Renal pelvis (tissue), 4 donors: ENCODE results near the gene GDF7. TPM values are rescaled to one million over a fixed set of nuclear protein-coding genes. Genes with fewer than 3 reads are reported as not detected.

Experiments
- DNase-seq: peaks from one replicate; pipeline ENCODE4 v3.0.0-alpha.2; 2013
- polyA plus RNA-seq, 3 donors: library from polyadenylated mRNA; unstranded; fragments of 120-200 nt; gene quantifications; one replicate each; pipeline ENCODE4 v1.2.1, GENCODE V29; 2013; ENCODE audit not compliant: insufficient read length in 3 of 3

GDF7 gene
- polyA plus RNA-seq, 3 donors: 2.7 to 4.7 (median 4.1) TPM

- DNase-seq: no peak
Measured at GRCh38 chr2:20657522-20658235, 9.3 kb upstream of the GDF7 start.

- no peak for DNase-seq
Measured at GRCh38 chr2:20660506-20661420, 6.2 kb upstream of the GDF7 start.

GRCh38 chr2:20661421-20662307 lies 5.3 kb upstream of the GDF7 start:
- DNase-seq: peak; percentile 69

GRCh38 chr2:20662308-20662937 lies 4.5 kb upstream of the GDF7 start:
- no peak for DNase-seq

DNA sequence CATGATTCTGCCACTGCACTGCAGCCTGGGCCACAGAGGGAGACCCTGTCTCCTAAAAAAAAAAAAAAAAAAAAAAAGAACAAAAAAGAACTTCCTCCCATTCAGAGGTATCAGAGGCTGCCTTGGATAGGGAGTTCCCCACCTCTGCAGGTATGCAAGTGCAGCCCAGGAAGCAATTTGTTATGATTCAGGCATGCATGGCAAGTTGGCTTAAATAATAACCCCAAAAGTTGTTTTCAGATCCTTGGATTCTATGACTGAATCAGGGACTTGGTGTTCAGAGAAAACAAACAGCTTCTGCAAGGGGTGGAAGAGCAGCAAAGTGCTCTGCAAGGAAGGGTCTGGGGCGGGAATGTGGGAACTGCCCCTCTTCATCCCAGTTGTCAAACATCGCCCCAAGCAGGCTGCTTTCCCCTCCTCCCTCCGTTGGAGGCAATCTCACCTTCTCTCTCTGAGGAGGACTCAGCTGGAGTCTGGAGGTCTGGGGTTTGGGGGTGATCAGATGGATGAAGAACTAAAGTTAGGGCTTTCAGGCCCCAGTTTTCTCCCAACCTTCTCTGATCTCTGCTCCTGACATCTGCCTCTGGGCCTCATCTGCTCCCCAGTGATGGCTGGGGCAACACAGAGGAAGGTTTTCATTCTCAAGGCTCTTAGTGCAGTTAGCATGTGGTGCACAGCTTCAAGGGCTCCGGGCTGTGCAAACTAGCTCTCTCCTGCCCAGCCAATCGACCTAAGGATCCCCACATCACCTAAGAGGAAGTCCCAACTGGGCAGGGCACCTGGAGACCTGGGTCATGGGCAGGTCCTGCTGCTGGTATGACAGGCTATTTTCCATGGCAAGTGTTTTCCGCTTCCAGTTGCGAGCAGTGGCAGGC lies 3.5 kb upstream of the GDF7 start:
- DNase-seq: no peak

GRCh38 chr2:20664071-20664390 lies 2.9 kb upstream of the GDF7 start:
- DNase-seq: no peak

DNA sequence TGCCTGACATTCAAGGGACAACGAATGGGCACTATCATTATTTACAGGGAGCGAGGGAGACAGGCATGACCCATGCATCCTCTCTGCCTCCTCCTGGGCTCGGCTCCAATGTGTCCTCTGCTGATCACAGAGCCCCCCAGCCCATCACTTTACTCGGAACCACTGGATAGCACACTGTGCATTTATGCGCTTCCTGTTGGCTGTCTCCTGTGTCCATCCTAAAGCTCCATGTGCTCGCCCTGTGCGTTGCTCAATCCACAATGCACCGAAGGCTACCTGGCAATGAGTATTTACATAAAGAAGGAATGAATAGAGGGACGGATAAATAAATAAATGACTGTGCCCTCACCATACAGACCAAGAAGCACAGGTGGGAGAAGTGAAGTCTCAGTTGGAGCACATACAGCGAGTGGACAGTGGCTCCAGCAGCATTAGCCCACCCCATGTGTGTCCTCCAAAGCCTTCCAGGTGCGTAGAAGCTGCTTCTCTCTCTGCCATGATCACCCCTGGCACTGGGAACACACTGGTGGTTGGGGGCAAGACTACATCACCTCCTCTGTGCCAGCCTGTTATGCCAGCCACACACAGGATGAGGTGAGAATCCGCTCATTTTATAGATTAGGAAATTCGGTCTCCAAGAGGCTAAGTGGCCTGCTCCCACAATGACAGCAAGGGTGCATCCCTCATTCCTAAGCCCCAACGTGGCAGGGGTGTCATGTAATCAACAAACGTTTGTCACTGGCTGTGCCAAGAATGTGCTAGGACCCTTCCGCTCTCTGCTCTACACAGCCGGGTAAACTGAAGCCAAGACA lies 2.3 kb upstream of the GDF7 start:
- no peak for DNase-seq

GRCh38 chr2:20665243-20666004 lies 1.5 kb upstream of the GDF7 start:
- no peak for DNase-seq

GRCh38 chr2:20666005-20666303 lies 990 bp upstream of the GDF7 start:
- DNase-seq: no peak

DNA sequence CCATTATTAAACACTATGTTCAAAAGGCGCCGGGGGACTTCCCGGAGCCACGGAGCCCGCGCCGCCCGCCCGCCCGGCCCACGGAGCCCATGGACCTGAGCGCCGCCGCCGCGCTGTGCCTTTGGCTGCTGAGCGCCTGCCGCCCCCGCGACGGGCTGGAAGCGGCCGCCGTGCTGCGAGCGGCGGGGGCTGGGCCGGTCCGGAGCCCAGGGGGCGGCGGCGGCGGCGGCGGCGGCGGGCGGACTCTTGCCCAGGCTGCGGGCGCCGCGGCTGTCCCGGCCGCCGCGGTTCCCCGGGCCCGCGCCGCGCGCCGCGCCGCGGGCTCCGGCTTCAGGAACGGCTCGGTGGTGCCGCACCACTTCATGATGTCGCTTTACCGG lies 197 bp downstream of the GDF7 start:
- no peak for DNase-seq

DNA sequence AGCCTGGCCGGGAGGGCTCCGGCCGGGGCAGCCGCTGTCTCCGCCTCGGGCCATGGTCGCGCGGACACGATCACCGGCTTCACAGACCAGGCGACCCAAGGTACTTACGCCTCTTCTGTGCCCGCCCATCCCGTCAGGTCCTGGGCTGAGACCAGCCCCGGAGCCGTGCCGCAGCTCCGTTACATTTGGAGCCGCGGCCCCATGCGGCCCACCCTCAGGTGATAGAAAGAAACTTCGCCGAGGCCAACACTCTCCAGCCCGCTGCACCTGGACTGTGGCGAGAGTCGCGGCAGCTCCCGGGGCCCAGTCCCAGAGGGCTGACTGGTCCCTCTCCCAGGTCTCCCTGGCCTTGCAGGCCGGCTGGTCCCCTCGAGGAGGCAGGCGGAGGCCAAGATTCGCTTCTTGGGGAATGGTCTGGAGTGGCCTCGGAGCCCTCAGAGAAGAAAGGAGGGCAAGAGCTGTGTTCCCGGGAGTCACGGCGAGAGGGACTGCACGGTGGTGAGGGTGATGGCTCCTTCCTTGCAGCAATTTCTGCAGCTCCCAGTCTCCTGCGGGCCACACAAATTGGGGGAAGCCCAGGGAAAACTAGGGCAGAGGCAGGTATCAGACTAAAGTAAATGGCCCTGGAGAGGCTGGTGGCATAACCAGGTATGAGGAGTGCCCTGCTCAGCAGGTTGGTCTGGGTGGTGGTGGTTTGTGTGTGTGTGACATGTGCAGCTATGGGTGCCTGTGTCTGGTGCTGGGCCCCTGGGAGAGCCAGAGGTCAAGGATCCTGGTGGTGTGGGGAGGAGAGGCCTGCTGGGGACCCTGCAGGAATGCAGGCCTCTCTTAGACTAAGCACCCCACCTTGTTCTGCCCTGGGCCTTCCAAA lies 822 bp downstream of the GDF7 start:
- no peak for DNase-seq

DNA sequence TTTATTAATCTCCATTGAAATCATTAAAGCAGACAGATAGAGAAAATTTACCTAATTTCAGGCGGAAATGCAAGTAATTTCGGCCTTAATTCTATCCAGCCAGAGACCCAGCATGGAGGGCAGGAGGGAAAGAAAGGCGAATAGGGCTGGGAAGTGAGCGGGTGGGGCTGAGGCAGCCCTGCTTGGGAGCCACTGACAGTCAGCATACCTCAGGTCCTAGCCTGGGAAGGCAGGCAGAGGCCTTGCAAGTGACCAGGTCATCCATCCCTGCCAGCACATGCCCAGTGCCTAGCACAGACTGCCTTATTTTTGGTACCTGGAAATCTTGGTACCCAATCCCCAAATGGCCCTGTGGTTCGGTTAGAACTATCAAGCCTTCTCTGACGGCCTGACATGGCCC lies 1.5 kb downstream of the GDF7 start:
- DNase-seq: no peak

DNA sequence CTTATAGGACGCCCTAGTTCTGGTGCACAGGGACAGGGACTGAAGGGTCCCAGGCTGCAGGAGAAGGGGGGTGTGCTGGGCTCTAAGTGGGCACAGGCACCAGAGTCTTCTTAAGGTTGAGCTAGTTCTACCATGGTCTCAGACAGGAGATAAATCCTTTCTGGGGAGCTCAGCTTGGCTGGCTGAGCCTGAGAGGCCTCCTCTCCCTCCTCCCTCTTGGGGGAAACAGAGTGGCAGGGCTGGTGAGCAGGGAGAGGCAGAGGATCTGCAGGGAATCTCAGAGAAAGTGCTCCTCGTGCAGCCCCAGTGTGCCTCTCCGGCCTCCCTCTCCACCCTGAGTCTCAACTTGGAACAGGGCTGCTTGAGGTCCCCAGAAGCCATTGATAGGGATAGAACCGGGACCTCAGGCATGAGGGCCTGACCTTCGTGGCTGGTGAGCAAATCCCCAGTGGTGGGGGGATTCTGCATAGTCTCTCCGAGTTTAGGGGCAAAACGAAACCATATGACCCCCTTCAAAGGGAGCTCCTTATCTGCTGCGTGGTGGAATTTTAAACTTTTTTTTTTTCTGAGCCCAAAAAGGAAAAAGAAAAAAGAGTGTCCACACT lies 2.0 kb downstream of the GDF7 start:
- no peak for DNase-seq

DNA sequence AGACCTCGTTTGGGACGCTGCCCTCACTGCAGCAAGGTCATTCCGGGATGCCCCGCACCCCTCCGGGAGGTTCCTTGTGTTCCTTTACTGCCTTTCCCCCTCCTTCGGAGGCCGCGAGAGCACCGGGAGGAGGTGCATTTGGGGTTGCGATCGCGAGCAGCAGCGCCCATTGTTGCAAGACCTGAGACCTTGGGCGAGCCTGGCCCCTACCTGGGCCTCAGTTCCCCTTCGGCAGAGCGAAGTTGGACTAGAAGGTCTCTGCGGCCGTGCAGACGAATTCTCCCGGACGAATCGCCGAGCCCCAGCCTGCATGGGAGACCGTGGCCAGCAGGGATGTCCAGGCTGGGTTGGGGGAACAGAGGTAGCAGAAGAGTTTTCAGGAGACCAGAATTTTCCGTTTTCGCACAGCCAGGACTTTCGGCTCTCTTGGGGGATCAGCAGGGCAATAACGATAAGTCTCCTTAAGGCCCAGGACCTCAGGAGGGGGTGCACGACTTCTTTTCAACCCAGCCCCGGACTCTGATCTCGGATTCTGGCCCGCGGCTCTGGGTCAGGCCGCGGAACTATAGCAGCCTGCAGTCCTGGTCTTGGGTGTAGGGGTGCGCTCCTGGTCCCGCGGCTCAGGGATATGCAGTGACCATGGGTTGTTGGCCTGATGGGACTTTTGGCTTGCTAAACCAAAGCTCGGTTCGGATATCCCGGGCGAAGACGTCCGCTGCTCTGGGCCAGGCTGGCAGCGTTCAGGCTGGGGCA lies 2.8 kb downstream of the GDF7 start:
- no peak for DNase-seq

- no peak for DNase-seq
Measured at GRCh38 chr2:20670315-20671035, 3.5 kb downstream of the GDF7 start.

DNA sequence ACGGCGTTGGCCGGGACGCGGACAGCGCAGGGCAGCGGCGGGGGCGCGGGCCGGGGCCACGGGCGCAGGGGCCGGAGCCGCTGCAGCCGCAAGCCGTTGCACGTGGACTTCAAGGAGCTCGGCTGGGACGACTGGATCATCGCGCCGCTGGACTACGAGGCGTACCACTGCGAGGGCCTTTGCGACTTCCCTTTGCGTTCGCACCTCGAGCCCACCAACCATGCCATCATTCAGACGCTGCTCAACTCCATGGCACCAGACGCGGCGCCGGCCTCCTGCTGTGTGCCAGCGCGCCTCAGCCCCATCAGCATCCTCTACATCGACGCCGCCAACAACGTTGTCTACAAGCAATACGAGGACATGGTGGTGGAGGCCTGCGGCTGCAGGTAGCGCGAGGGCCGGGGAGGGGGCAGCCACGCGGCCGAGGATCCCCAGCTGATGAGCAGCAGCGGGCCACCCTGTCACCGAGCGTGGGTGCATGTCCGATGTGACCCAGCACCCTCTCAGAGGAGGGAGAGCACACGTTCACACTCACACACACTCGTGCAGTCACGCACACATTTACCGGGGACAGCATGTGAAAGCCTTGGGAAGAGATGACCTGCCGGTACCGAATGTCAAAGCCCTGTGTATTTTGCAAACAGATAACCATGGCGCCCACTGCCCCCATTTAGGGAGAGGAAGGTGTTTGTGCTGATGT lies 4.2 kb downstream of the GDF7 start:
- DNase-seq: no peak
